Measurements from ENCODE around the gene CA9. TPM values are rescaled to one million over a fixed set of nuclear protein-coding genes. Genes with fewer than 3 reads are reported as not detected.
A peak's percentile ranks its signal among the peaks of the same experiment; 100 is the strongest.

Gene CA9
- total and polyA plus RNA-seq, 2 experiments from 2014 or later = 1.1 TPM; not detected in 1

GRCh38 chr9:35726931-35727330 is 53.2 kb downstream of the CA9 start:
- Histone ChIP-seq H3K4me3 (0 out of 2 replicates have a peak overlapping the region, but pooled peaks have one; percentile 26), H4K20me1 (replicated peaks; ENCODE audit: insufficient read depth) (peaks cover 4% of the 10 kb centered on the region; the same call in 1 of the 2 replicates), H3K27ac (ENCODE audit: low read depth) (peak overlapping the region; percentile 81), H3K4me2 (peak overlapping the region; percentile 53), H3K27me3 (ENCODE audit: insufficient read depth) (no peaks in the 10 kb centered on the region), H3F3A (replicated peaks; ENCODE audit: low read depth) (no peaks in the 10 kb centered on the region), H2AFZ (no peak overlapping the region), H3K4me1 (ENCODE audit: insufficient read depth) (peaks cover 41% of the 10 kb centered on the region), H3K9me2 (ENCODE audit: insufficient read depth) (no peaks in the 10 kb centered on the region), H3K79me2 (replicated peaks; ENCODE audit: insufficient read depth) (peaks cover 43% of the 10 kb centered on the region), H3K36me3 (ENCODE audit: insufficient read depth) (peaks cover 10% of the 10 kb centered on the region)
- Mint-ChIP-seq H3K4me1 (peaks cover 7% of the 10 kb centered on the region; the same call in 2 of the 3 replicates), H3K27ac (no peak overlapping the region; the same call in 1 of the 2 replicates), H3K4me3 (peak overlapping the region; percentile 23; the same call in 2 of the 3 replicates), H3K27me3 (ENCODE audit: insufficient read depth, low read depth, poor library complexity) (peaks cover 2% of the 10 kb centered on the region), H3K36me3 (ENCODE audit: low read depth) (peaks cover 36% of the 10 kb centered on the region), H3K9me3 (no peaks in the 10 kb centered on the region; the same call in 2 of the 3 replicates)
- TF ChIP-seq CREB1 (CRISPR knock-in tag; IDR thresholded peaks at IDR 0.05; ENCODE audit: low read depth) (no peak), REST (IDR thresholded peaks at IDR 0.05; ENCODE audit: unreplicated experiment) (no peak), ETS1 (IDR thresholded peaks at IDR 0.05) (no peak), CTCF (conservative IDR thresholded peaks at IDR 0.05; ENCODE audit: low read depth in 2 of 2) (peak in 1 of 2 experiments; percentile 29; a peak in 1 of 4 replicates)
- DNase-seq (ENCODE audit: low spot score) (peak; percentile 29), ATAC-seq (peak; percentile 6; the same call in 2 of the 3 replicates)

GRCh38 chr9:35727676-35728040 is 53.9 kb downstream of the CA9 start:
- Mint-ChIP-seq H3K27ac (no peak overlapping the region), H3K4me1 (peaks cover 7% of the 10 kb centered on the region; the same call in 2 of the 3 replicates), H3K9me3 (no peaks in the 10 kb centered on the region; the same call in 2 of the 3 replicates), H3K27me3 (ENCODE audit: insufficient read depth, low read depth, poor library complexity) (peaks cover 2% of the 10 kb centered on the region), H3K36me3 (ENCODE audit: low read depth) (peaks cover 30% of the 10 kb centered on the region), H3K4me3 (no peak overlapping the region)
- Histone ChIP-seq H3F3A (replicated peaks; ENCODE audit: low read depth) (peaks cover 1% of the 10 kb centered on the region; the same call in 1 of the 2 replicates), H3K79me2 (replicated peaks; ENCODE audit: insufficient read depth) (peaks cover 43% of the 10 kb centered on the region), H3K4me2 (peak overlapping the region; percentile 53), H3K9me2 (ENCODE audit: insufficient read depth) (no peaks in the 10 kb centered on the region), H3K27me3 (ENCODE audit: insufficient read depth) (no peaks in the 10 kb centered on the region), H3K27ac (ENCODE audit: low read depth) (peak overlapping the region; percentile 81; the same call in 1 of the 2 replicates), H3K4me3 (peak overlapping the region; percentile 26), H4K20me1 (replicated peaks; ENCODE audit: insufficient read depth) (peaks cover 4% of the 10 kb centered on the region; the same call in 1 of the 2 replicates), H2AFZ (no peak overlapping the region), H3K36me3 (ENCODE audit: insufficient read depth) (peaks cover 10% of the 10 kb centered on the region), H3K4me1 (ENCODE audit: insufficient read depth) (peaks cover 41% of the 10 kb centered on the region)
- DNase-seq (ENCODE audit: low spot score) (no peak), ATAC-seq (no peak)
- no peak for TF ChIP-seq CREB1 (CRISPR knock-in tag; IDR thresholded peaks at IDR 0.05; ENCODE audit: low read depth)
- no peak for TF ChIP-seq POLR2AphosphoS5 (IDR thresholded peaks at IDR 0.05; ENCODE audit: low read depth)
- no peak for TF ChIP-seq REST (IDR thresholded peaks at IDR 0.05; ENCODE audit: unreplicated experiment)
- TF ChIP-seq JUNB (IDR thresholded peaks at IDR 0.05; ENCODE audit: unreplicated experiment) = no peak
- TF ChIP-seq ZNF331 (CRISPR knock-in tag; IDR thresholded peaks at IDR 0.05; ENCODE audit: low read depth) = no peak
- no peak for TF ChIP-seq NANOG (IDR thresholded peaks at IDR 0.05; ENCODE audit: borderline replicate concordance)
